Mucosa of rectum (tissue), 2 donors: ENCODE results near the gene CD44.

Experiments
- H3K27ac ChIP-seq, 2 donors: one replicate each; pipeline ENCODE4 v1.7.0; 2013; ENCODE audit warnings: inconsistent platforms in 2 of 2, low read depth in 2 of 2, low read length in 2 of 2
- H3K27me3 ChIP-seq, 2 donors: one replicate each; pipeline ENCODE4 v1.7.0; 2013; ENCODE audit warnings: low read length in 2 of 2; ENCODE audit not compliant: control insufficient read depth in 2 of 2, insufficient read depth in 2 of 2
- H3K36me3 ChIP-seq, 2 donors: one replicate each; pipeline ENCODE4 v1.7.0; 2013; ENCODE audit warnings: low read length in 2 of 2; ENCODE audit not compliant: control insufficient read depth in 2 of 2, insufficient read depth in 2 of 2
- H3K4me1 ChIP-seq, 2 donors: one replicate each; pipeline ENCODE4 v1.7.0; 2013; ENCODE audit warnings: low read length in 2 of 2, mild to moderate bottlenecking in 1 of 2; ENCODE audit not compliant: control insufficient read depth in 2 of 2, insufficient read depth in 2 of 2
- H3K4me3 ChIP-seq, 2 donors: one replicate each; pipeline ENCODE4 v1.7.0; 2013; ENCODE audit warnings: low read length in 2 of 2
- H3K9ac ChIP-seq, 2 donors: one replicate each; pipeline ENCODE4 v1.7.0; 2013; ENCODE audit warnings: low read length in 2 of 2, low read depth in 1 of 2, mild to moderate bottlenecking in 1 of 2
- H3K9me3 ChIP-seq, 2 donors: one replicate each; pipeline ENCODE4 v1.7.0; 2013; ENCODE audit warnings: low read length in 2 of 2; ENCODE audit not compliant: control insufficient read depth in 2 of 2
- donor health status: healthy.
- donor health status: Normal muscosa, but diverticular disease.

The CD44 gene

GRCh38 chr11:35250621-35251020 lies 111.7 kb downstream of the CD44 start:
- Histone ChIP-seq H3K4me3 (no peak overlapping the region), H3K27me3 (no peaks in the 10 kb centered on the region), H3K9ac (no peak overlapping the region), H3K36me3 (no peaks in the 10 kb centered on the region), H3K27ac (no peak overlapping the region), H3K9me3 (no peaks in the 10 kb centered on the region), H3K4me1 (no peaks in the 10 kb centered on the region)

- H3K27me3 ChIP-seq: no peaks in the 10 kb centered on the region
- no peaks in the 10 kb centered on the region for H3K36me3 ChIP-seq
- H3K4me1 ChIP-seq: no peaks in the 10 kb centered on the region
- H3K9ac ChIP-seq: no peak overlapping the region
- H3K4me3 ChIP-seq: no peak overlapping the region
- H3K27ac ChIP-seq: no peak overlapping the region
- no peaks in the 10 kb centered on the region for H3K9me3 ChIP-seq
Observed at GRCh38 chr11:35253237-35253636, 114.3 kb downstream of the CD44 start.

- no peaks in the 10 kb centered on the region for H3K4me1 ChIP-seq
- H3K4me3 ChIP-seq: no peak overlapping the region
- H3K9me3 ChIP-seq: no peaks in the 10 kb centered on the region
- H3K36me3 ChIP-seq: no peaks in the 10 kb centered on the region
- H3K9ac ChIP-seq: no peak overlapping the region
- H3K27me3 ChIP-seq: no peaks in the 10 kb centered on the region
- no peak overlapping the region for H3K27ac ChIP-seq
Observed at GRCh38 chr11:35255514-35255913, 116.5 kb downstream of the CD44 start.

GRCh38 chr11:35256296-35256695 lies 117.3 kb downstream of the CD44 start:
- no peaks in the 10 kb centered on the region for H3K9me3 ChIP-seq
- H3K4me3 ChIP-seq: no peak overlapping the region
- H3K9ac ChIP-seq: no peak overlapping the region
- no peaks in the 10 kb centered on the region for H3K27me3 ChIP-seq
- no peak overlapping the region for H3K27ac ChIP-seq
- H3K36me3 ChIP-seq: no peaks in the 10 kb centered on the region
- H3K4me1 ChIP-seq: no peaks in the 10 kb centered on the region

- Histone ChIP-seq H3K27ac (no peak overlapping the region), H3K27me3 (no peaks in the 10 kb centered on the region), H3K9ac (no peak overlapping the region), H3K4me3 (no peak overlapping the region), H3K9me3 (no peaks in the 10 kb centered on the region), H3K4me1 (no peaks in the 10 kb centered on the region), H3K36me3 (no peaks in the 10 kb centered on the region)
Observed at GRCh38 chr11:35257281-35257680, 118.3 kb downstream of the CD44 start.

GRCh38 chr11:35259529-35259928 lies 120.6 kb downstream of the CD44 start:
- Histone ChIP-seq H3K9me3 (no peaks in the 10 kb centered on the region), H3K4me1 (no peaks in the 10 kb centered on the region), H3K9ac (no peak overlapping the region), H3K4me3 (no peak overlapping the region), H3K27me3 (no peaks in the 10 kb centered on the region), H3K36me3 (no peaks in the 10 kb centered on the region), H3K27ac (no peak overlapping the region)

GRCh38 chr11:35260342-35260985 lies 121.5 kb downstream of the CD44 start:
- Histone ChIP-seq H3K4me1 (no peaks in the 10 kb centered on the region), H3K27me3 (no peaks in the 10 kb centered on the region), H3K9ac (no peak overlapping the region), H3K4me3 (no peak overlapping the region), H3K27ac (peak overlapping the region in 1 of 2 donors; percentile 25), H3K9me3 (no peaks in the 10 kb centered on the region), H3K36me3 (no peaks in the 10 kb centered on the region)

- no peak overlapping the region for H3K4me3 ChIP-seq
- H3K4me1 ChIP-seq: no peaks in the 10 kb centered on the region
- H3K27me3 ChIP-seq: no peaks in the 10 kb centered on the region
- no peak overlapping the region for H3K27ac ChIP-seq
- no peaks in the 10 kb centered on the region for H3K36me3 ChIP-seq
- no peak overlapping the region for H3K9ac ChIP-seq
- H3K9me3 ChIP-seq: no peaks in the 10 kb centered on the region
Observed at GRCh38 chr11:35261197-35261596, 122.2 kb downstream of the CD44 start.

- no peaks in the 10 kb centered on the region for H3K4me1 ChIP-seq
- H3K9me3 ChIP-seq: no peaks in the 10 kb centered on the region
- H3K4me3 ChIP-seq: no peak overlapping the region
- H3K27ac ChIP-seq: no peak overlapping the region
- H3K27me3 ChIP-seq: no peaks in the 10 kb centered on the region
- no peak overlapping the region for H3K9ac ChIP-seq
- H3K36me3 ChIP-seq: no peaks in the 10 kb centered on the region
Observed at GRCh38 chr11:35262056-35262455, 123.1 kb downstream of the CD44 start.

GRCh38 chr11:35262735-35263134 lies 123.8 kb downstream of the CD44 start:
- no peaks in the 10 kb centered on the region for H3K36me3 ChIP-seq
- no peaks in the 10 kb centered on the region for H3K27me3 ChIP-seq
- H3K4me3 ChIP-seq: no peak overlapping the region
- H3K9me3 ChIP-seq: no peaks in the 10 kb centered on the region
- H3K4me1 ChIP-seq: no peaks in the 10 kb centered on the region
- no peak overlapping the region for H3K27ac ChIP-seq
- H3K9ac ChIP-seq: no peak overlapping the region
